K562 (cell line): ENCODE results near the gene RAB14. TPM values are rescaled to one million over a fixed set of nuclear protein-coding genes. Genes with fewer than 3 reads are reported as not detected.
A peak's percentile ranks its signal among the peaks of the same experiment; 100 is the strongest.

Source experiments
- BHLHE40 ChIP-seq: IDR thresholded peaks from 2 replicates; pipeline ENCODE4 v1.6.1; 2011; ENCODE audit warnings: low read length, improper control_type of control experiment
- CTCF ChIP-seq, 3 experiments: IDR thresholded peaks in 2 of 3; conservative IDR thresholded peaks in 1 of 3; 2 replicates each; pipeline ENCODE4 v1.5.1; 2011 to 2012; ENCODE audit warnings: low read length in 3 of 3, mild to moderate bottlenecking in 3 of 3, control low read depth in 2 of 3, improper control_type of control experiment in 1 of 3, inconsistent platforms in 1 of 3, low read depth in 1 of 3, mixed read lengths in 1 of 3, moderate library complexity in 1 of 3; ENCODE audit not compliant: insufficient read depth in 2 of 3
- DEAF1 ChIP-seq: fragments of 450-650 bp; formaldehyde crosslinking; IDR thresholded peaks from 2 replicates; pipeline ENCODE4 v1.4.0; 2020; ENCODE audit warnings: mild to moderate bottlenecking, moderate library complexity
- E2F1 ChIP-seq: sonication (generic); formaldehyde crosslinking; IDR thresholded peaks from 2 replicates; pipeline ENCODE4 v1.8.1; 2023; ENCODE audit warnings: mild to moderate bottlenecking, missing genetic modification reagents, moderate library complexity
- EP400 ChIP-seq: fragments of 450-650 bp; IDR thresholded peaks from 2 replicates; pipeline ENCODE4 v1.6.1; 2017; ENCODE audit warnings: antibody characterized with exemption, mild to moderate bottlenecking, moderate library complexity
- FOXJ3 ChIP-seq: sonication (generic); formaldehyde crosslinking; IDR thresholded peaks from 2 replicates; pipeline ENCODE4 v1.4.0; 2020; ENCODE audit warnings: mild to moderate bottlenecking, missing genetic modification reagents
- HDAC6 ChIP-seq: IDR thresholded peaks from 2 replicates; pipeline ENCODE4 v1.6.1; 2012; ENCODE audit warnings: low read depth, mild to moderate bottlenecking, control low read depth, inconsistent platforms, low read length, moderate library complexity
- HDGF ChIP-seq: fragments of 450-650 bp; IDR thresholded peaks from 2 replicates; pipeline ENCODE4 v1.6.1; 2016
- HLTF ChIP-seq: fragments of 450-650 bp; IDR thresholded peaks from 2 replicates; pipeline ENCODE4 v1.6.1; 2016
- MNT ChIP-seq, 2 experiments: fragments of 450-650 bp; conservative IDR thresholded peaks; 2 replicates each; pipeline ENCODE4 v1.6.1; 2017; ENCODE audit warnings: mild to moderate bottlenecking in 2 of 2, moderate library complexity in 2 of 2
- NR2C1 ChIP-seq, 2 experiments: fragments of 450-650 bp; IDR thresholded peaks; 2 replicates each; pipeline ENCODE4 v1.6.1; 2017; ENCODE audit warnings: mild to moderate bottlenecking in 2 of 2, antibody characterized with exemption in 1 of 2, inconsistent platforms in 1 of 2, missing compliant biosample characterization in 1 of 2, missing genetic modification characterization in 1 of 2
- SIN3A ChIP-seq, 2 experiments: fragments of 150-350 bp in 1 of 2; IDR thresholded peaks; 2 replicates each; pipeline ENCODE4 v1.6.1; 2011 to 2016; ENCODE audit warnings: borderline replicate concordance in 2 of 2, low read depth in 2 of 2, low read length in 2 of 2, mild to moderate bottlenecking in 2 of 2, moderate library complexity in 2 of 2; ENCODE audit not compliant: control insufficient read depth in 1 of 2
- TRIM25 ChIP-seq: fragments of 450-650 bp; IDR thresholded peaks from 2 replicates; pipeline ENCODE4 v1.7.0; 2016; ENCODE audit warnings: borderline replicate concordance
- ZNF12 ChIP-seq: sonication (generic); formaldehyde crosslinking; IDR thresholded peaks from 2 replicates; pipeline ENCODE4 v1.4.0; 2020; ENCODE audit warnings: mild to moderate bottlenecking, missing genetic modification reagents
- ZNF263 ChIP-seq: sonication (generic); formaldehyde crosslinking; IDR thresholded peaks from 2 replicates; pipeline ENCODE4 v1.8.0; 2022; ENCODE audit warnings: mild to moderate bottlenecking, missing genetic modification reagents, borderline replicate concordance
- ZNF3 ChIP-seq: fragments of 250-450 bp; sonication (Bioruptor Pico); IDR thresholded peaks from 2 replicates; pipeline ENCODE4 v1.5.0; 2021; ENCODE audit warnings: mild to moderate bottlenecking, moderate library complexity
- ZNF512 ChIP-seq: IDR thresholded peaks from 2 replicates; pipeline ENCODE4 v1.6.1; 2016; ENCODE audit warnings: missing genetic modification characterization, missing compliant biosample characterization
- polyA plus RNA-seq, 8 experiments: library from polyadenylated mRNA; depleted of rRNA in 4 of 8; stranded (reverse) in 5 of 8; unstranded in 3 of 8; fragments of >200 nt; fragmentation: Nextera tagmentation in 2 of 8; fragmentation: Illumina TruSeq in 1 of 8; extraction: Ambion mirVana in 2 of 8; extraction: Trizol in 1 of 8; gene quantifications; 2 replicates each; pipeline versions ENCODE4 v1.2.1 to v1.2.3, GENCODE V29; 2011 to 2014; ENCODE audit warnings: inconsistent platforms in 1 of 8, missing spikeins in 1 of 8
- total RNA-seq, 7 experiments: library from RNA; depleted of rRNA in 6 of 7; stranded (reverse); fragments of >200 nt in 6 of 7; fragmentation: Illumina TruSeq in 2 of 7; extraction: Trizol in 2 of 7; gene quantifications; 2 replicates each; pipeline versions ENCODE4 v1.2.1 to v1.2.3, GENCODE V29; 2011 to 2021; ENCODE audit warnings: low replicate concordance in 1 of 7

Gene RAB14
- total and polyA plus RNA-seq, 9 of the 15 experiments (the other 6 are each of a cell fraction or from before 2014, with no cell fraction given): 10.3 to 41.8 (median 20.9) TPM

- TF ChIP-seq ZNF3 (CRISPR knock-in tag) (no peak), SIN3A (IDR thresholded peaks at IDR 0.05; ENCODE audit: borderline replicate concordance in 2 of 2, control insufficient read depth in 1 of 2, low read depth in 2 of 2, low read length in 2 of 2) (no peak), ZNF512 (tag) (no peak), ZNF12 (CRISPR knock-in tag) (no peak), HDAC6 (no peak), MNT (conservative IDR thresholded peaks at IDR 0.05) (peak; percentile 35 to 57; a peak in 2 of 4 replicates), BHLHE40 (peak; percentile 3; the same call in 1 of the 2 replicates), DEAF1 (no peak), HDGF (no peak), NR2C1 (IDR thresholded peaks at IDR 0.05) (no peak), NR2C1 (tag; IDR thresholded peaks at IDR 0.05) (peak; percentile 39; the same call in 1 of the 2 replicates), CTCF (IDR thresholded peaks at IDR 0.05 in 2 of 3, conservative IDR thresholded peaks at IDR 0.05 in 1 of 3; ENCODE audit: insufficient read depth in 2 of 3, low read depth in 1 of 3, low read length in 3 of 3) (peak; percentile 68 to 80 (median 79)), E2F1 (no peak), EP400 (no peak), TRIM25 (no peak), ZNF263 (no peak), HLTF (no peak), FOXJ3 (CRISPR knock-in tag) (no peak)
Measured at GRCh38 chr9:121222524-121223171, 21.0 kb upstream of the RAB14 start (continued).
